Smooth muscle cell of the pulmonary artery (primary cell): ENCODE measurements around the gene HECA. TPM values are rescaled to one million over a fixed set of nuclear protein-coding genes. Genes with fewer than 3 reads are reported as not detected.

Experiments used
- total RNA-seq: library from RNA; depleted of rRNA; stranded (reverse); fragments of >200 nt; gene quantifications from 2 replicates; pipeline ENCODE4 v1.2.3, GENCODE V29; 2014

Gene HECA, protein sequence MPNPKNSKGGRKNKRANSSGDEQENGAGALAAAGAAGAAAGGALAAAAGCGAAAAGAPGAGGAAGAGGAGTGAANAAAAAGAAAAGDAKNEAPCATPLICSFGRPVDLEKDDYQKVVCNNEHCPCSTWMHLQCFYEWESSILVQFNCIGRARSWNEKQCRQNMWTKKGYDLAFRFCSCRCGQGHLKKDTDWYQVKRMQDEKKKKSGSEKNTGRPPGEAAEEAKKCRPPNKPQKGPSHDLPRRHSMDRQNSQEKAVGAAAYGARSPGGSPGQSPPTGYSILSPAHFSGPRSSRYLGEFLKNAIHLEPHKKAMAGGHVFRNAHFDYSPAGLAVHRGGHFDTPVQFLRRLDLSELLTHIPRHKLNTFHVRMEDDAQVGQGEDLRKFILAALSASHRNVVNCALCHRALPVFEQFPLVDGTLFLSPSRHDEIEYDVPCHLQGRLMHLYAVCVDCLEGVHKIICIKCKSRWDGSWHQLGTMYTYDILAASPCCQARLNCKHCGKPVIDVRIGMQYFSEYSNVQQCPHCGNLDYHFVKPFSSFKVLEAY
- total RNA-seq: 13.4 and 26.5 TPM in 2 replicates

DNA sequence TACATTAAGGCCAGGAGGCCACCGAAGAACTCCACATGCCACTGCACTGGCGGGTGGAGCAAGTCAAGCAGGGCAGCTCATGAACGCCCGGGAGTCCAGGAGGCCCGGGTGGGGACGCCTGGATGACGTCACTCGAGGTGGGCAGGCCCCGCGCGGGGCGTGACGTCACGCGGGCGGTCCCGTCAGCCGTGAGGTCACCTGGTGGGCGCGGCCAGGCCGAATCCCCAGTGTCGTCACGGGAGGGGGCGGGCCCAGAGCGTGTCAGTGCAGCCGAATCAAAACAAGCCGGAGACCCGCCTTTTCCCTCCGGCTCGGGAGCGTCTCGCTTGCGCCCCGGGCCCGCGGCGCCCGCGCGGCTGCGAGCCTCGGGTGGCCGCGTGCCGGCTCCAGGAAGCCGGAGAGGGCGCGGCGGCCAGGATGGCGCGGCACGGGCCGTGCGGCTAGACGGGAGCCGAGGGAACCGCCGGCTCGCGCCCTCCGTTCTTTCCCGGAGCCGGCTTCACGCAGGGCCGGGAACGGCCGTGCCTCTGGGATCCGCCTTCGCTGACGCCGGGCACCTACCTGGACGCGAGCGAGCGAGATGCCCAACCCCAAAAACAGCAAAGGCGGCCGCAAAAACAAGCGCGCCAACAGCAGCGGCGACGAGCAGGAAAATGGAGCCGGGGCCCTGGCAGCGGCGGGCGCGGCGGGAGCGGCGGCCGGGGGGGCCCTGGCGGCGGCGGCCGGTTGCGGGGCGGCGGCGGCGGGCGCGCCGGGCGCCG, at the start of gene HECA:
Gene HECA (plus strand): TSS at position 264 of the 761 bp plus-strand sequence. CDS start 317 bp downstream, at position 581.

Other genes with a start within 250 kb of the HECA start
- 22.7 and 28.5 TPM in 2 replicates for gene REPS1, start 146.8 kb upstream of the HECA start, total RNA-seq
- 15.7 and 17.8 TPM in 2 replicates for gene ABRACL, start 106.3 kb upstream of the HECA start, total RNA-seq
- 0.03 and 0.13 TPM in 2 replicates for gene TXLNB, start 156.9 kb downstream of the HECA start, total RNA-seq
- 76.7 and 143 TPM in 2 replicates for gene CITED2, start 239.6 kb downstream of the HECA start, total RNA-seq